Measurements from ENCODE around the gene PPP1CB.
A peak's percentile ranks its signal among the peaks of the same experiment; 100 is the strongest.

The PPP1CB gene

GRCh38 chr2:28716265-28716865 lies 35.3 kb upstream of the PPP1CB start (continued):
- TF ChIP-seq ZNF112 (tag by site-specific recombination; IDR thresholded peaks at IDR 0.05) (no peak), ZBTB17 (tag by site-specific recombination; IDR thresholded peaks at IDR 0.05) (peak; percentile 67; the same call in 1 of the 2 replicates), HOXD13 (CRISPR knock-in tag; IDR thresholded peaks at IDR 0.05; ENCODE audit: borderline replicate concordance) (no peak), ZNF155 (tag by site-specific recombination; IDR thresholded peaks at IDR 0.05) (no peak), PRDM1 (tag by site-specific recombination; IDR thresholded peaks at IDR 0.05) (peak; percentile 59; the same call in 1 of the 2 replicates), ZNF660 (tag by site-specific recombination; IDR thresholded peaks at IDR 0.05) (peak; percentile 66), MEIS1 (CRISPR knock-in tag; IDR thresholded peaks at IDR 0.05; ENCODE audit: borderline replicate concordance) (no peak), IKZF3 (tag by site-specific recombination; IDR thresholded peaks at IDR 0.05) (peak; percentile 78), ZBTB11 (tag by site-specific recombination; conservative IDR thresholded peaks at IDR 0.05; ENCODE audit: low read depth) (no peak), ZNF544 (tag by site-specific recombination; IDR thresholded peaks at IDR 0.05) (no peak), ZEB2 (tag by site-specific recombination; IDR thresholded peaks at IDR 0.05) (peak; percentile 65; the same call in 1 of the 2 replicates), ZNF335 (tag by site-specific recombination; conservative IDR thresholded peaks at IDR 0.05) (0 out of 2 replicates have a peak, but pooled peaks have one; percentile 18), GLI4 (tag by site-specific recombination; IDR thresholded peaks at IDR 0.05) (no peak), ZNF664 (tag by site-specific recombination; IDR thresholded peaks at IDR 0.05) (no peak), ZNF16 (tag by site-specific recombination; IDR thresholded peaks at IDR 0.05; ENCODE audit: low read depth) (no peak), ATF2 (tag by site-specific recombination; IDR thresholded peaks at IDR 0.05; ENCODE audit: low read depth) (peak; percentile 93)

GRCh38 chr2:28717339-28717758 lies 34.3 kb upstream of the PPP1CB start:
- CTCF ChIA-PET: interaction anchor here (0.6 kb wide), 1 partner anchor 49 kb away, joined by 4 read pairs; no protein-coding TSS in a partner anchor
- H3K4me3 ChIP-seq (ENCODE audit: low read depth, low read length): no peak overlapping the region

More at GRCh38 chr2:28717339-28717758, 34.3 kb upstream of the PPP1CB start:
- no peaks in the 10 kb centered on the region for H3K36me3 ChIP-seq (ENCODE audit: control insufficient read depth in 2 of 2, insufficient read depth in 1 of 2, low read length in 2 of 2)
- no peak overlapping the region for H3K27ac ChIP-seq (ENCODE audit: extremely low read depth, low read depth, low read length)
- TF ChIP-seq ZBTB11 (tag by site-specific recombination; conservative IDR thresholded peaks at IDR 0.05; ENCODE audit: low read depth) (no peak), IKZF3 (tag by site-specific recombination; IDR thresholded peaks at IDR 0.05) (no peak), ZBTB49 (tag by site-specific recombination; IDR thresholded peaks at IDR 0.05; ENCODE audit: low read depth) (peak; percentile 96)
- POLR2A ChIA-PET: interaction anchor here (0.6 kb wide), 1 partner anchor 13 kb away, joined by 5 read pairs; no protein-coding TSS in a partner anchor
- no peaks in the 10 kb centered on the region for H3K4me1 ChIP-seq (ENCODE audit: control insufficient read depth, insufficient read depth, low read length)
- no peaks in the 10 kb centered on the region for H3K9me3 ChIP-seq (ENCODE audit: control insufficient read depth, insufficient read depth, low read depth, low read length)

All from HEK293 (cell line).